IMR-90 (cell line): ENCODE data around the gene RSF1. TPM values are rescaled to one million over a fixed set of nuclear protein-coding genes. Genes with fewer than 3 reads are reported as not detected.

Source experiments
- ATAC-seq: fragments of 200-7000 bp; cut with Tn5 transposase; 2 replicates; pipeline ENCODE4 v1.9.1; 2020; ENCODE audit warnings: low read depth, mild to moderate bottlenecking, moderate library complexity
- Bru-seq: library from RNA; stranded (reverse); fragments of 400-500 nt; gene quantifications from one replicate; lab custom pipeline; 2021; lab: Mats Ljungman, UMichigan
- BruChase-seq, 2 experiments: library from RNA; stranded (reverse); fragments of 400-500 nt; gene quantifications; one replicate each; lab custom pipeline; 2021; lab: Mats Ljungman, UMichigan
- BruUV-seq: library from RNA; stranded (reverse); fragments of 400-500 nt; replicated peaks from 2 replicates; lab custom pipeline; 2021; lab: Mats Ljungman, UMichigan
- CTCF ChIA-PET: fragments of 300-600 bp; formaldehyde crosslinking; extraction: SDS; loops from one replicate; lab custom pipeline; 2021; ENCODE audit warnings: antibody characterized with exemption; lab: Yijun Ruan, JAX
- POLR2A ChIA-PET: fragments of 300-600 bp; sonication (Branson Sonifier 250); formaldehyde crosslinking; loops from one replicate; lab custom pipeline; 2022; ENCODE audit warnings: antibody characterized with exemption; ENCODE audit not compliant: unreplicated experiment; lab: Charles Lee
- DNase-seq: peaks from one replicate; pipeline ENCODE4 v3.0.0; 2013
- H2AFZ ChIP-seq: replicated peaks from 2 replicates; pipeline ENCODE3; 2013; ENCODE audit warnings: low read length, mild to moderate bottlenecking; ENCODE audit not compliant: poor library complexity
- H2AK5ac ChIP-seq: 2 replicates; pipeline ENCODE4 v1.6.1; 2013; ENCODE audit warnings: low read depth, low read length, inconsistent platforms
- H2AK9ac ChIP-seq: replicated peaks from 2 replicates; pipeline ENCODE3; 2013; ENCODE audit warnings: mild to moderate bottlenecking, low read depth, low read length, moderate library complexity; ENCODE audit not compliant: poor library complexity
- H2BK120ac ChIP-seq: 2 replicates; pipeline ENCODE4 v1.6.1; 2013; ENCODE audit warnings: low read depth, low read length, inconsistent platforms
- H2BK15ac ChIP-seq: 3 replicates; pipeline ENCODE4 v1.6.1; 2013; ENCODE audit warnings: low read depth, low read length, inconsistent platforms
- H2BK20ac ChIP-seq: 2 replicates; pipeline ENCODE4 v1.6.1; 2013; ENCODE audit warnings: low read depth, mild to moderate bottlenecking, inconsistent platforms, low read length, moderate library complexity
- H2BK5ac ChIP-seq: 2 replicates; pipeline ENCODE4 v1.6.1; 2013; ENCODE audit warnings: mild to moderate bottlenecking, low read depth, low read length, inconsistent platforms; ENCODE audit not compliant: poor library complexity, severe bottlenecking
- H3K14ac ChIP-seq: replicated peaks from 2 replicates; pipeline ENCODE4 v1.6.1; 2013; ENCODE audit warnings: low read depth, low read length, inconsistent platforms
- H3K18ac ChIP-seq: 2 replicates; pipeline ENCODE4 v1.6.1; 2013; ENCODE audit warnings: low read depth, low read length, control low read depth
- H3K23ac ChIP-seq: 2 replicates; pipeline ENCODE4 v1.6.1; 2013; ENCODE audit warnings: low read depth, low read length, inconsistent platforms
- H3K27ac ChIP-seq: 2 replicates; pipeline ENCODE4 v1.5.1; 2013; ENCODE audit warnings: mild to moderate bottlenecking, control low read depth, low read length; ENCODE audit not compliant: insufficient read depth
- H3K27me3 ChIP-seq: 2 replicates; pipeline ENCODE4 v1.6.1; 2013; ENCODE audit warnings: low read length; ENCODE audit not compliant: control insufficient read depth, insufficient read depth
- H3K36me3 ChIP-seq: 2 replicates; pipeline ENCODE4 v1.6.1; 2013; ENCODE audit warnings: low read length, mixed read lengths; ENCODE audit not compliant: control insufficient read depth, insufficient read depth
- H3K4ac ChIP-seq: 2 replicates; pipeline ENCODE4 v1.6.1; 2013; ENCODE audit warnings: low read depth, low read length, inconsistent platforms
- H3K4me1 ChIP-seq: 2 replicates; pipeline ENCODE4 v1.6.1; 2013; ENCODE audit warnings: low read length, mixed read lengths; ENCODE audit not compliant: control insufficient read depth, insufficient read depth
- H3K4me2 ChIP-seq: 2 replicates; pipeline ENCODE4 v1.6.1; 2013; ENCODE audit warnings: low read depth, mild to moderate bottlenecking, control low read depth, low read length, moderate library complexity
- H3K4me3 ChIP-seq: 2 replicates; pipeline ENCODE4 v1.5.1; 2013; ENCODE audit warnings: low read depth, mild to moderate bottlenecking, control low read depth, low read length, moderate library complexity; ENCODE audit not compliant: insufficient read depth
- H3K56ac ChIP-seq: 2 replicates; pipeline ENCODE4 v1.6.1; 2013; ENCODE audit warnings: low read length, inconsistent platforms; ENCODE audit not compliant: insufficient read depth; ENCODE audit errors: extremely low read depth
- H3K79me1 ChIP-seq, 2 experiments: 2 replicates each; pipeline ENCODE4 v1.6.1; 2013; ENCODE audit warnings: low read length in 2 of 2, inconsistent platforms in 1 of 2, low read depth in 1 of 2
- H3K9ac ChIP-seq: 2 replicates; pipeline ENCODE4 v1.6.1; 2013; ENCODE audit warnings: low read depth, low read length, control low read depth
- H3K9me1 ChIP-seq: 2 replicates; pipeline ENCODE4 v1.6.1; 2013; ENCODE audit warnings: low read length, inconsistent platforms; ENCODE audit not compliant: insufficient read depth
- H3K9me3 ChIP-seq: 2 replicates; pipeline ENCODE4 v1.6.1; 2013; ENCODE audit warnings: low read length; ENCODE audit not compliant: control insufficient read depth, insufficient read depth
- H4K20me1 ChIP-seq: 2 replicates; pipeline ENCODE4 v1.6.1; 2013; ENCODE audit warnings: low read length, inconsistent platforms; ENCODE audit not compliant: insufficient read depth
- H4K5ac ChIP-seq: 2 replicates; pipeline ENCODE4 v1.6.1; 2013; ENCODE audit warnings: mild to moderate bottlenecking, low read depth, low read length, control low read depth
- H4K8ac ChIP-seq, 2 experiments: 2 replicates each; pipeline ENCODE4 v1.6.1; 2013; ENCODE audit warnings: low read depth in 2 of 2, low read length in 2 of 2, control low read depth in 1 of 2, inconsistent platforms in 1 of 2
- H4K91ac ChIP-seq: 2 replicates; pipeline ENCODE4 v1.6.1; 2013; ENCODE audit warnings: low read depth, low read length, inconsistent platforms; ENCODE audit not compliant: insufficient read depth
- BHLHE40 ChIP-seq: fragments of 150-350 bp; IDR thresholded peaks from 2 replicates; pipeline ENCODE4 v1.6.1; 2016; ENCODE audit warnings: mild to moderate bottlenecking, low read depth, low read length
- CHD1 ChIP-seq: IDR thresholded peaks from 2 replicates; pipeline ENCODE4 v1.6.1; 2012; ENCODE audit warnings: low read depth, low read length, improper control_type of control experiment
- FOS ChIP-seq: fragments of 150-350 bp; IDR thresholded peaks from 2 replicates; pipeline ENCODE4 v1.6.1; 2016; ENCODE audit warnings: low read depth, low read length
- MAFK ChIP-seq: IDR thresholded peaks from 2 replicates; pipeline ENCODE4 v1.6.1; 2012; ENCODE audit warnings: low read depth, low read length, improper control_type of control experiment
- MAZ ChIP-seq: IDR thresholded peaks from 2 replicates; pipeline ENCODE4 v1.6.1; 2012; ENCODE audit warnings: low read depth, mild to moderate bottlenecking, low read length, improper control_type of control experiment, moderate library complexity, borderline replicate concordance
- MXI1 ChIP-seq: IDR thresholded peaks from 2 replicates; pipeline ENCODE4 v1.6.1; 2012; ENCODE audit warnings: low read depth, mild to moderate bottlenecking, low read length, moderate library complexity, borderline replicate concordance
- NFE2L2 ChIP-seq: fragments of 150-350 bp; IDR thresholded peaks from 2 replicates; pipeline ENCODE4 v1.6.1; 2016; ENCODE audit warnings: low read depth, mild to moderate bottlenecking, low read length
- POLR2A ChIP-seq: IDR thresholded peaks from 2 replicates; pipeline ENCODE4 v1.6.1; 2012; ENCODE audit warnings: mild to moderate bottlenecking, low read depth, low read length
- RAD21 ChIP-seq: IDR thresholded peaks from 2 replicates; pipeline ENCODE4 v1.6.1; 2012; ENCODE audit warnings: low read length, improper control_type of control experiment
- RFX5 ChIP-seq: IDR thresholded peaks from 2 replicates; pipeline ENCODE4 v1.8.0; 2012; ENCODE audit warnings: low read depth, mild to moderate bottlenecking, low read length, moderate library complexity
- USF2 ChIP-seq: fragments of 150-350 bp; IDR thresholded peaks from 2 replicates; pipeline ENCODE4 v1.6.1; 2017; ENCODE audit warnings: mild to moderate bottlenecking, antibody characterized with exemption, low read length, low read depth
- WGBS, 2 experiments: methylation state at CpG; one replicate each; pipeline versions ENCODE4 v1.1.5 to v1.1.7; 2013; ENCODE audit warnings: missing lambda C conversion rate in 2 of 2; ENCODE audit not compliant: insufficient read length in 1 of 2; ENCODE audit errors: extremely low coverage in 2 of 2; 5-methylcytosine and 5-hydroxymethylcytosine counted together
- dilution Hi-C: fragments of 300-500 bp; cut with HindIII; formaldehyde crosslinking; loops from one replicate; pipeline ENCODE4 v1.14.3; 2018; ENCODE audit warnings: low sequenced_read_pairs; ENCODE audit not compliant: unreplicated experiment
- in situ Hi-C: fragments of 300-500 bp; cut with MboI; formaldehyde crosslinking; loops from 3 replicates; pipeline ENCODE4 v1.14.3; 2019; ENCODE audit warnings: low sequenced_read_pairs, inconsistent platforms, mixed read lengths
- intact Hi-C: fragments of 100-400 bp; cut with micrococcal nuclease; formaldehyde crosslinking; loops from 2 replicates; pipeline ENCODE4 v1.10.0; 2022
- long read RNA-seq: library from polyadenylated mRNA; unstranded; transcript quantifications from one replicate; pipeline ENCODE4 v2.0.0, GENCODE V29; 2021; ENCODE audit not compliant: unreplicated experiment
- polyA plus RNA-seq, 3 experiments: library from polyadenylated mRNA; depleted of rRNA; stranded (reverse); fragments of >200 nt; gene quantifications; 2 replicates each; pipeline ENCODE4 v1.2.3, GENCODE V29; 2012; ENCODE audit warnings: low replicate concordance in 1 of 3
- total RNA-seq: library from RNA; depleted of rRNA; stranded (reverse); fragments of >200 nt; gene quantifications from 2 replicates; pipeline ENCODE4 v1.2.3, GENCODE V29; 2012; rRNA removed
- TF ChIP-seq, protein P1 (sequence below): conservative IDR thresholded peaks from 2 replicates; pipeline ENCODE4 v1.5.1; 2012; ENCODE audit warnings: mild to moderate bottlenecking, low read depth, low read length, improper control_type of control experiment

RSF1 gene
- 18.5 and 26.7 TPM in 2 replicates for total RNA-seq
- 13.9 and 19.1 TPM in 2 replicates for polyA plus RNA-seq (2012; rRNA removed)
- polyA plus RNA-seq (2012; cell fraction: cytosol; rRNA removed) = 1.9 and 3.8 TPM in 2 replicates
- polyA plus RNA-seq (2012; cell fraction: nucleus; rRNA removed; ENCODE audit: low replicate concordance) = 1.3 and 13.3 TPM in 2 replicates
- percentile 92 among the genes with signal in this experiment for Bru-seq, nascent RNA
- percentile 87 among the genes with signal in this experiment for BruChase-seq, experiment 1, labeled RNA remaining after a 6-hour chase
- percentile 92 among the genes with signal in this experiment for BruChase-seq, experiment 2, labeled RNA remaining after a 2-hour chase
- long read RNA-seq, transcript RSF1-206 (6 exons, 2,107 nt) = major isoform, 21 of 37 reads
- long read RNA-seq, partial matches to known transcripts = 9 of 37 reads
- long read RNA-seq, other reads (novel, unspliced or antisense) = 7 of 37 reads

- H3K18ac ChIP-seq = no peak within 1 kb of the TSS; the same call in 1 of the 2 replicates
- H3K14ac ChIP-seq = peak within 1 kb of the TSS; percentile 86
- peak within 1 kb of the TSS; percentile 75; the same call in 1 of the 2 replicates for H3K56ac ChIP-seq
- ATAC-seq (peak; percentile 89), DNase-seq (peak; percentile 99)
- H2AK5ac ChIP-seq = peak within 1 kb of the TSS; percentile 91
- no peak within 1 kb of the TSS; the same call in 2 of the 3 replicates for H2BK15ac ChIP-seq
- intact Hi-C loops = loop anchor here (1.0 to 2.0 kb wide), 3 partner anchors 94 to 226 kb away; partner anchors contain the start of gene INTS4
- peak within 1 kb of the TSS; percentile 76 for H3K4me2 ChIP-seq
- peak within 1 kb of the TSS; percentile 98 for H2AK9ac ChIP-seq
- no peak within 1 kb of the TSS for H2BK20ac ChIP-seq
- H3K27me3 ChIP-seq = no peaks in the 10 kb centered on the region
- peak within 1 kb of the TSS; percentile 98 for H2AFZ ChIP-seq
- H3K9me1 ChIP-seq = no peaks in the 10 kb centered on the region; the same call in 1 of the 2 replicates
- H4K8ac ChIP-seq = peak within 1 kb of the TSS; percentile 15 to 52; a peak in 3 of 4 replicates
- in situ Hi-C loops = no loop called here
- peak within 1 kb of the TSS; percentile 88 for H3K9ac ChIP-seq
- peak within 1 kb of the TSS; percentile 89 for H3K27ac ChIP-seq
- 3% methylated on average over 22 of the region's 64 CpGs; no CpG with 5 or more reads in 1 of the 2 experiments for WGBS, 2 experiments
- H3K36me3 ChIP-seq = no peaks in the 10 kb centered on the region
- peak within 1 kb of the TSS; percentile 72 for H3K23ac ChIP-seq
- dilution Hi-C loops = no loop called here
- ChIA-PET CTCF (interaction anchor here (0.6 kb wide), 1 partner anchor 34 kb away, joined by 3 read pairs; no protein-coding TSS in a partner anchor), POLR2A (no interaction called here)
- peaks cover 0 to 59% of the 10 kb centered on the region in 2 experiments; a peak in 3 of 4 replicates for H3K79me1 ChIP-seq
- H3K9me3 ChIP-seq = no peaks in the 10 kb centered on the region
- peak within 1 kb of the TSS; percentile 56; the same call in 1 of the 2 replicates for H2BK120ac ChIP-seq
- H3K4me1 ChIP-seq = peaks cover 3% of the 10 kb centered on the region
- H3K4ac ChIP-seq = peak within 1 kb of the TSS; percentile 95
- peak within 1 kb of the TSS; percentile 76 for H4K91ac ChIP-seq
- H2BK5ac ChIP-seq = peak within 1 kb of the TSS; percentile 91
- H4K5ac ChIP-seq = peak within 1 kb of the TSS; percentile 20; the same call in 1 of the 2 replicates
- BruUV-seq = no TSS peak
- H3K4me3 ChIP-seq = peak within 1 kb of the TSS; percentile 94
- H4K20me1 ChIP-seq = peaks cover 39% of the 10 kb centered on the region
- TF ChIP-seq FOS = no peak
- 0 out of 2 replicates have a peak, but pooled peaks have one; percentile 3 for TF ChIP-seq BHLHE40
- TF ChIP-seq USF2 = no peak
- peak; percentile 94 for TF ChIP-seq MAZ
- no peak for TF ChIP-seq RFX5
- no peak for TF ChIP-seq NFE2L2
- TF ChIP-seq RAD21 = peak; percentile 71
- TF ChIP-seq, protein P1, sequence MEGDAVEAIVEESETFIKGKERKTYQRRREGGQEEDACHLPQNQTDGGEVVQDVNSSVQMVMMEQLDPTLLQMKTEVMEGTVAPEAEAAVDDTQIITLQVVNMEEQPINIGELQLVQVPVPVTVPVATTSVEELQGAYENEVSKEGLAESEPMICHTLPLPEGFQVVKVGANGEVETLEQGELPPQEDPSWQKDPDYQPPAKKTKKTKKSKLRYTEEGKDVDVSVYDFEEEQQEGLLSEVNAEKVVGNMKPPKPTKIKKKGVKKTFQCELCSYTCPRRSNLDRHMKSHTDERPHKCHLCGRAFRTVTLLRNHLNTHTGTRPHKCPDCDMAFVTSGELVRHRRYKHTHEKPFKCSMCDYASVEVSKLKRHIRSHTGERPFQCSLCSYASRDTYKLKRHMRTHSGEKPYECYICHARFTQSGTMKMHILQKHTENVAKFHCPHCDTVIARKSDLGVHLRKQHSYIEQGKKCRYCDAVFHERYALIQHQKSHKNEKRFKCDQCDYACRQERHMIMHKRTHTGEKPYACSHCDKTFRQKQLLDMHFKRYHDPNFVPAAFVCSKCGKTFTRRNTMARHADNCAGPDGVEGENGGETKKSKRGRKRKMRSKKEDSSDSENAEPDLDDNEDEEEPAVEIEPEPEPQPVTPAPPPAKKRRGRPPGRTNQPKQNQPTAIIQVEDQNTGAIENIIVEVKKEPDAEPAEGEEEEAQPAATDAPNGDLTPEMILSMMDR = peak; percentile 88
- peak; percentile 72 for TF ChIP-seq POLR2A
- no peak for TF ChIP-seq MAFK
- peak; percentile 93 for TF ChIP-seq MXI1
- TF ChIP-seq CHD1 = no peak
Measured at GRCh38 chr11:77820565-77821348, at the start of gene RSF1, which contains the start of gene AAMDC. TSS of gene RSF1 (minus strand) at chr11:77820722. CDS start at chr11:77820714, 8 bp downstream. TSS of gene AAMDC (plus strand) at chr11:77821144. CDS start at chr11:77842497, 21,353 bp downstream.
